Measurements from ENCODE around the gene C12orf76. TPM values are rescaled to one million over a fixed set of nuclear protein-coding genes. Genes with fewer than 3 reads are reported as not detected.

C12orf76 gene
- total and polyA plus RNA-seq, 9 of the 15 experiments (the other 6 are each of a cell fraction or from before 2014, with no cell fraction given), result 6.3 to 38.6 (median 12.3) TPM

- TF ChIP-seq NR2C1 (IDR thresholded peaks at IDR 0.05) (peak; percentile 81), NR2C1 (tag; IDR thresholded peaks at IDR 0.05) (peak; percentile 83), KAT7 (CRISPR knock-in tag; IDR thresholded peaks at IDR 0.05; ENCODE audit: borderline replicate concordance) (peak; percentile 87; the same call in 1 of the 2 replicates), POLR2AphosphoS2 (IDR thresholded peaks at IDR 0.05; ENCODE audit: low read length) (no peak), NCOA2 (IDR thresholded peaks at IDR 0.05; ENCODE audit: partially characterized antibody in 2 of 2) (no peak), MLX (CRISPR knock-in tag; conservative IDR thresholded peaks at IDR 0.05) (no peak; a peak in 1 of 4 replicates), MCM5 (IDR thresholded peaks at IDR 0.05; ENCODE audit: low read depth) (no peak), SETDB1 (IDR thresholded peaks at IDR 0.05; ENCODE audit: low read length) (no peak), FIP1L1 (IDR thresholded peaks at IDR 0.05; ENCODE audit: low read depth, low read length, poor library complexity, severe bottlenecking) (no peak), GABPB2 (CRISPR knock-in tag; conservative IDR thresholded peaks at IDR 0.05) (no peak), TCF3 (CRISPR knock-in tag; IDR thresholded peaks at IDR 0.05) (no peak), RNF219 (CRISPR knock-in tag; IDR thresholded peaks at IDR 0.05) (no peak), CHCHD3 (CRISPR knock-in tag; IDR thresholded peaks at IDR 0.05) (no peak), NCOA1 (IDR thresholded peaks at IDR 0.05; ENCODE audit: low read depth) (no peak), MECOM (CRISPR knock-in tag; IDR thresholded peaks at IDR 0.05) (no peak), CBX5 (IDR thresholded peaks at IDR 0.05; ENCODE audit: borderline replicate concordance, low read depth) (no peak), ATF4 (CRISPR knock-in tag; IDR thresholded peaks at IDR 0.05) (no peak), BACH1 (tag; IDR thresholded peaks at IDR 0.05) (no peak; the same call in 1 of the 2 replicates), ZBTB9 (CRISPR knock-in tag; IDR thresholded peaks at IDR 0.05) (no peak), TAF9B (IDR thresholded peaks at IDR 0.05; ENCODE audit: partially characterized antibody) (peak; percentile 95), BRF2 (IDR thresholded peaks at IDR 0.05; ENCODE audit: borderline replicate concordance, insufficient read depth, insufficient read length) (no peak), NR1H2 (CRISPR knock-in tag; IDR thresholded peaks at IDR 0.05) (0 out of 2 replicates have a peak, but pooled peaks have one; percentile 12), EWSR1 (IDR thresholded peaks at IDR 0.05; ENCODE audit: borderline replicate concordance, low read depth, partially characterized antibody) (no peak)
These were observed 49.2 kb downstream of the C12orf76 start, which contains the start of gene ANKRD13A (continued) for GRCh38 chr12:109998904-109999648.

Data from K562 (cell line).